Hepatic stellate cell (primary cell): Measurements from ENCODE around the gene LIMS2.
A peak's percentile ranks its signal among the peaks of the same experiment; 100 is the strongest.

Experiments used
- DNase-seq: peaks from one replicate; pipeline ENCODE4 v3.0.0; 2011; ENCODE audit warnings: low spot score

Gene LIMS2, protein sequence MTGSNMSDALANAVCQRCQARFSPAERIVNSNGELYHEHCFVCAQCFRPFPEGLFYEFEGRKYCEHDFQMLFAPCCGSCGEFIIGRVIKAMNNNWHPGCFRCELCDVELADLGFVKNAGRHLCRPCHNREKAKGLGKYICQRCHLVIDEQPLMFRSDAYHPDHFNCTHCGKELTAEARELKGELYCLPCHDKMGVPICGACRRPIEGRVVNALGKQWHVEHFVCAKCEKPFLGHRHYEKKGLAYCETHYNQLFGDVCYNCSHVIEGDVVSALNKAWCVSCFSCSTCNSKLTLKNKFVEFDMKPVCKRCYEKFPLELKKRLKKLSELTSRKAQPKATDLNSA

GRCh38 chr2:127675331-127676261 is at the start of gene LIMS2:
Gene LIMS2 (minus strand): TSS chr2:127675530. CDS start chr2:127675024, 506 bp downstream.
- peak; percentile 91 for DNase-seq

- DNase-seq, result no peak
Measured at GRCh38 chr2:127722807-127723206, 47.5 kb upstream of the LIMS2 start.

DNA sequence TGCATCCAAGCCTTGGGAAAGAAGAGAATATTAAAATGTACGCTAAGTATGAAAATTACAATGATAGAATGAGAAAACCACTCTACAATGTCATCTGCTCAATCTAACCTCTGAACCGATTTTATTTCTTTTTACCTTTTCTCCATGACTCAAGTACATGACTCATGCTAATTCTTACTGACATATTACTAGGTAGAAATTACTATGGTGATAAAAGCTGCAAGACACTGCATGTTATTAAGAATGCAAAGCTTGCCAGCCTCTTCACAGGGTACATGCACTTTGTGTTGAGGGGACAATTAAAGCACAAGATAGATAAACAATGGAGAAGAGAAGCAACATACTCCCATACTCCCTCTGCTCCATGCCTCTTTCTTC is 46.6 kb upstream of the LIMS2 start:
- no peak for DNase-seq

DNA sequence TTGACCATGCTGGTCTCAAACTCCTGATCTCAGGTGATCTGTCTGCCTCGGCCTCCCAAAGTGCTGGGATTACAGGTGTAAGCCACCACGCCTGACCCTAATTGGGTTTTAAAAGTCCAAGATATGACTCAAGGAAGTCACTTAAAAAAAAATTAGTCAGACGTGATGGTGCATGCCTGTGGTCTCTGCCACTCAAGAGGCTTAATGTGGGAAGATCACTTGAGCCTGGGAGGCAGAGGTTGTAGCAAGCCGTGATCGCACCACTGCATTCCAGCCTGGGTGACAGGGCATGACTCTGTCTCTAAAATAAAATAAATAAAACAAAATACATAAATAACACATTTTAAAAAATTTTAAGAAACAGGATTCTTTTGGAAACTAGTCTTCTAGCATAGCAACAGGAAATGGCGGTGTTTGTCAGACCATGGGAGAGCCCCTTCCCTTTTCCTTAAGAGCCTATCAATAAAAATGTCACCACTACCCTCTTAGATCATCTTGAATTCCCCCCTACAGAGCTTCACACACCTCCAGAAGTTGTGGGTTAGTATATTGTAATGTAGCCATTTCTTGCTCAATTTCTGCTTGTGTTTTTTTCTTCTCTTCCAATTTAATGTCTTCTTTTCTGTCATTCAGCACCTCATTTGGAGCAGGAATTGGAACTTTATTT is 46.1 kb upstream of the LIMS2 start:
- peak; percentile 29 for DNase-seq

GRCh38 chr2:127719301-127720218 is 44.2 kb upstream of the LIMS2 start:
- DNase-seq, result no peak

GRCh38 chr2:127718271-127718670 is 42.9 kb upstream of the LIMS2 start:
- no peak for DNase-seq

DNA sequence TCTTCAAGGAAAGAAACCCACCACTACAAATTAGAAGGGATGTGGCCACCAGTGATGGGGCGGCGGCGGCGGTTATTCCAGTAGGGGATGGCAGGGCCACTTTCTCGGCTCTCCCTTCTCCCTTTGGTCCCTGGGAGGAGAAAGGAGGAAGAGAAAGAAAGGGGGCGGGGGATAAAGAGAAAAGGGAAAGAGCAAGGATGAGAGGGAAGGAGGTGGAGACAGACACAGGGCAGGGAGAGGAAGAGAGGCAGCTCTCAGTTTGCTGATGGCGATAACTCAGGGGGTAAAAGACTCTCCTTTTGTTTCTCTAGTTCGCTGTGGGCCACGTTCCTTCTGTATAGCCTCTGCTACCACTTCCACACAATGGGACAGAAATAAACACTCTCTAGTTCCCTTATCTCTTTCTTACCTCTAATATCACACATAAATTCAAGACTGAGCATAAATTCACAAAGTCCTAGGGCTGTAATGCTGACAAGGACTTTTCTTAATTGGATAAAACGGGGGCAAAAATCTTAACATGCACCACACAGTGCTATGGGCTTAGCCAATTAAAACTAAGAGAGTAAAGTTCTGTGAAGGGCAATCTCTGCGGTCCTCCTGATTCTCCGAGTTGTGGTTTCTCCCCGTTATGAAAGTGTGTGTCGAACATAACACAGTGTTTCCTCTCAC is 40.6 kb upstream of the LIMS2 start:
- DNase-seq, result no peak

- no peak for DNase-seq
Measured at GRCh38 chr2:127713562-127713961, 38.2 kb upstream of the LIMS2 start.

- DNase-seq, result no peak
Measured at GRCh38 chr2:127712999-127713398, 37.7 kb upstream of the LIMS2 start.

GRCh38 chr2:127709336-127709735 is 34.0 kb upstream of the LIMS2 start:
- DNase-seq, result no peak

- no peak for DNase-seq
Measured at GRCh38 chr2:127707890-127708648, 32.7 kb upstream of the LIMS2 start.

DNA sequence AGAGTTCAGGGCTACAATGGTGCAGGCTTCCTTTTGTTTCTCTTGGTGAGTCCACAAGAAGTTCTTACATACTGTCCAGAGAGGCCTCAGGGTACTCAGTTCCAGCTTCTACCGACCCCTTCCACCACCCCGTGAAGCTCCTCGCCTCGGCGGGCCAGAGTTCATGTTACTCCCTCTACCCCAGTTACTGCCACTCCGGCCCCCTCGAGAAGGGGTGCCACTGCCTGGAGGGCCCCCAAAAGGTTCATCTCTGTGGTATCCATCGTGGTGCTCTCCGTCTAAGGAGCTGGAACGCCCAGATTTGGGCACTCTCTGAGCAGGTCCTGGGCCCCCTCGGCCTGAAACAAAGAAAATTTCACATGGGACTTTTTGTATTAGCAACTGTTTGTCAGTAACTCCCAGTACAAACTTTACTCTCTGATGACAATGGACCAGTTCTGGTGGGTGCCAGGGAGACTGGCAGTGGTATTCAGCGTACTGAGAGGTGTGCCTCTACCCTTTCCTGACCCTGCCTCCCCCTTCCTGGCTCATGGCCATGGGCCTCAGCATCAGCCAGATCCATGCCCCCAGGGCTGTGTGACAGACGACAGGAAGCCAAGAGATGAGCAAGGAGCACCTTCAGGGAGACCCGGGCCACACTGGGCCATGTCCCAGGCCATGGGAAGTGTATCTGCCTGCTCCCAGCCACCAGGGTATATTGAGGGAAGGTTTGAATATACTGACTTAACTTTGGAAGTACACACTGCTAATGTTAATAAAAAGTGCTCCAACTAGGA is 31.1 kb upstream of the LIMS2 start:
- DNase-seq, result no peak

GRCh38 chr2:127705391-127706065 is 30.2 kb upstream of the LIMS2 start:
- no peak for DNase-seq

DNA sequence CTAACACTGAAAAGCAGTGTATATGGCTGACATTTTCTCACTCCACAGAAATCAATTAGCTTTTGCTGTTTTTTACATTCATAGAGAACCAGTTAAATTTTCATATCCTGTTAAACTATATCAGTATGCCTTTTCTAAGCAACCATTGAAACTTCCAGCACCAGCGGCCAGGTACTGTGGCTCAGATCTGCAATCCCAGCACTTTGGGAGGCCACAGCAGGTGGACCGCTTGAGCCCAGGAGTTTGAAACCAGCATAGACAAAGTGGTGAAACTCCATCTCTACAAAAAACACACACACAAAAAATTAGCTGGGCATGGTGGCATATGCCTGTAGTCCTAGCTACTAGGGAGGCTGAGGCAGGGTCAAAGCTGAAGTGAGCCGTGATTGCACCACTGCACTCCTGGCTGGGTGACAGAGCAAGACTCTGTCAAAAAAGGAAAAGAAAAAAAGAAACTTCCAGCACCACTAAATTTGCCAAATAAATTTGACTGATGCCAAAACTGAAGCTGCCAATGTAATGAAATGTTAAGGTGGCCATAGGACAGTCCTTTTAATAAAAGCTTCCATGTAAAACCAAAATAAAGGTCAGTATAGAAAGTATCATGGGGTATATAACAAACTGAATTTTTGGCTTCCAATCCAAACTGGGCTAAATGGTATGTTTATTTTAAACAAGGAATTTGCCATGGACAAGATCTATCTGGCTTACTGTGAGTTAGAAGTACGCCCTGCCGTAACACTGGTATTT is 29.5 kb upstream of the LIMS2 start:
- no peak for DNase-seq

DNA sequence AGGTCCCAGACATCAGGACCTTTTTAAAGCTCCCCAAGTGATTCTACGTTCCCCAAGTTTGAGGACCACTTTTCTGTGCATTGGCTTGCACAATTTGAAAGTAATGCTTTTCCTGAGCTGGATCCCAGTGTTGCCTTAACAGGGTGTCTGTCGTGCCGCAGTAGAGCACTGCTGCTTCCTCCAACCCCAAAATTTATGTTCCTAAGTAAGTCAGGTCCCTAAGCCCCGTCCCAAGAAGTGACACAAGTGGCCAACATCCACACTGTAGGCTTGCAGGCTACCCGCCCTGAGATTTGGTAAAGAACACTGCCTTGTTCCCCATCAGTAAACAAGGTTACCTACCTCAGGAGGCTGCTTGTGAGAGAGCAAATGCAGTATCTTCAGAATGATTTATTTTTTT is 28.0 kb upstream of the LIMS2 start:
- DNase-seq, result no peak

- DNase-seq, result no peak
Measured at GRCh38 chr2:127702395-127703009, 27.2 kb upstream of the LIMS2 start.

DNA sequence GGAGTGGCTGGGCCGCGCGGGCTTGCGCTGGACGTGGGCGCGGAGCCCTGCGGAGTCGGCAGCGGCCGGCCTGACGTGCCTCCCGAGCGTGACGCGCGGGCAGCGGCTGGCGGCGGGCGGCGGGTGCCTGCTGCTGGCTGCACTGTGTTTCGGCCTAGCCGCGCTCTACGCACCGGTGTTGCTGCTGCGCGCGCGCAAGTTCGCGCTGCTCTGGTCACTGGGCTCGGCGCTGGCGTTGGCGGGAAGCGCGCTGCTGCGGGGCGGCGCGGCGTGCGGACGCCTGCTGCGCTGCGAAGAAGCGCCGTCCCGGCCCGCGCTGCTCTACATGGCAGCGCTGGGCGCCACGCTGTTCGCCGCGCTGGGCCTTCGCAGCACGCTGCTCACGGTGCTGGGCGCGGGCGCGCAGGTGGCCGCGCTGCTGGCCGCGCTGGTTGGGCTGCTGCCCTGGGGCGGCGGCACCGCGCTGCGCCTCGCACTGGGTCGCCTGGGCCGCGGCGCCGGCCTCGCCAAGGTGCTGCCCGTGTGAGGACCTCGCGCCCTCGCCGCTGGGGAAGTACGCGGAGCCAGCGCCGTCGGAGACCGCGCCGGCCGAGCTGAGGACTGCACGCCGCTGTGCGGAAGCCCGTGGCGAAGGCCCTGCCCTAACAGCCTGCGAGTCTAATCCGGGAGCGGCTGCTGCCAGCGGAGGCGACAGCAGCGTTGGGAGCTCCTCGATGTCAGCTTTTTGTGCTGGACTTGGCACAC is 26.5 kb upstream of the LIMS2 start:
- peak; percentile 84 for DNase-seq
